ENCODE measurements around the gene DIPK1C.

DIPK1C gene

GRCh38 chr18:74396171-74397169 is 60.6 kb downstream of the DIPK1C start:
- DNase-seq (ENCODE audit: extremely low spot score, insufficient read length, low read depth) (no peak), FAIRE-seq (no peak)

DNA sequence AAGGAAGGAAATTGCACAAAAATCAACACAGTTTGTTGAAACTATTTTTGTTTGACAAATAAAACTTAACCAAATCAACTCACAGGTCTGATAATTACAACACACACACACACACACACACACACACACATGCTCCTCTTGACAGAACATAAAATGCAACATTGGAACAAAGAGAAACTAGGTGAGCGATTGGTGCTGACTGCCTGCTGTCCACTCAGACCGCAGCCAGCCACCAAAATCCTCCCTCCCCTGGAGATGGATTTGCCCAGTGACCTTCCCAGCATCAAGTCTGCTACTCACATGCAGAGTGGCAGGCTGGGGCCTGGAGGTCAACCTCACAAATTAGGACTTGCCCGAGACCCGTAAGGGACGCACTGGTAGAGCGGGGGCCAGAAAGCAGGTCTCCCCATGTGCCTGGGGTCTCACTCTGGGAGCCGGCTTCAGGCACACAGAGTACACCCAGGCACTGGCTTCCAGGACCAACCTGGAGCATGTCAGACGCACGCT is 61.4 kb downstream of the DIPK1C start:
- FAIRE-seq, result no peak
- no peak for DNase-seq (ENCODE audit: extremely low spot score, insufficient read length, low read depth)

GRCh38 chr18:74395006-74395405 is 62.1 kb downstream of the DIPK1C start:
- FAIRE-seq (no peak), DNase-seq (ENCODE audit: extremely low spot score, insufficient read length, low read depth) (no peak)

DNA sequence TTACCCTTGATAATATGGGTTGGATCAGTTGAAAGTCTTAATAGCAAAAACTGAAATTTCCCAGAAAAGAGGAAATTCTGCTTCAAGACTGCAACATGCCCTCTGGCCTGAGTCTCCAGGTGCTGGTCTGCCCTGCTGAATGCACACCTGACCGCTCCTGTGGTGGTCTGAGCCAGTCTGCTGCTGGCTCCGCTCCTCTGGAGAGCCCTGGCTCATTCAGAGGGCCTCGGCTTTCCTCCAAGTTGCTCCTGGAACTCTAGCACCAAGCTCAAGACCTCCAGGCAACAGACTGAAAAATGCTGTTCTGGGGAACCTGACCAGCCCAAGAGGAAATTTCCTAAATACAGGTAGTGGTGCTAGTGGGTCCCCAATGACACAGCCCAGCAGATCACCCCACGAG is 64.8 kb downstream of the DIPK1C start:
- FAIRE-seq, result no peak
- DNase-seq (ENCODE audit: extremely low spot score, insufficient read length, low read depth), result no peak

GRCh38 chr18:74390900-74391299 is 66.2 kb downstream of the DIPK1C start:
- DNase-seq (ENCODE audit: extremely low spot score, insufficient read length, low read depth) (no peak), FAIRE-seq (no peak)

DNA sequence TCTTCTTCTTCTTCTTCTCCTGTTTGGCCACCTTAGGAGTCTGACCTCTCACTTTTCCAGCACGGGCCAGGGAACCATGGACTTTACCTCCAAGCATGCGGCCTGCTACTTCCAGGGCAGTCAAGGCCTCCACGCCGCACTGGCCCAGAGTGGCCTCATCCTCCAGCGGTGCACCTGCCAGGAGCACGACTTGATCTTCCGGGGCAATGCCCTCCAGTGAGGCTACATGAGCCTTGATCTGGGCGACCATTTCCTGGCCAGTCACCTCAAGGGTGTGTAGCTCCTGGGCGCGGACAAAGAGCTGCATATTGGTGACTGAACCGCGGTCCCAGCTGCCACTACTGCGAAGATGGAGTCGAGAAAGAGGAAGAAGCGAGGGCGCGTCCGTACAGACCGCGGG is 67.1 kb downstream of the DIPK1C start:
- DNase-seq (ENCODE audit: extremely low spot score, insufficient read length, low read depth), result no peak
- FAIRE-seq, result no peak

DNA sequence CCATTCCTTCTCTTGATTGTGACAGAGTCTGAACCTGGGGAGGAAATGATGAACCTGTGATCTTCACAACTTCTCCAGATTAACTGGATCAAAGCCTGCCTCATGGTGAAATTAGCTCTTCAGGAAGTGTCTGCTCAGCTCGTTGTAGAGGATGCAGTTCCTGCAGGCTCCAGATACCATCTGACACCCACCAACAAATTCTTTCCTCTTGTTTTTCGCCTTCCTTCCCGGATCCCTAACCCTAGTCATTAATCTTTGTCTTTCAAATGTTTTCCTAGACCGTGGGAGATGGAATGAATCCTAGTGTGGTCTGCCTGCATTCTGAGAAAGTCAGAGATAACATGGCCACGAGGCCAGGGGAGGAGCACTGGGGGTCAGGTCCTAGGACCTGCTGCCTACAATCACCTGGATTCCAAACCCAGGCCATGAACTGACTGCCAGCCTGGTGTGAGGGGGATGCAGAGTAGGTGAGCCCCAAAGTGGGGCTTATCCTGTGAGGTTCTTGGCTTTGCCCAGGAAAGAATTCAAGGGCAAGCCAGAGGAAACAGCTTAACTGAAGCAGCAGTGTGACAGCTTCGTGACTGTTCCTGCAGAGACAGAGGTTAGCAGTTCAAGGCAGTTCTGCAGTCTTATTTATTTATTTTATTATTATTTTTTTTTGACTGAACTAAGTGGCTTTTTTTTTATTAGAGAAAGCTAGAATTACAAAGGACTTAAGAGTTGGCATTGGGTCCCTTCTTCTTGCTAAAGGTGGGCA is 67.8 kb downstream of the DIPK1C start:
- FAIRE-seq, result no peak
- no peak for DNase-seq (ENCODE audit: extremely low spot score, insufficient read length, low read depth)

DNA sequence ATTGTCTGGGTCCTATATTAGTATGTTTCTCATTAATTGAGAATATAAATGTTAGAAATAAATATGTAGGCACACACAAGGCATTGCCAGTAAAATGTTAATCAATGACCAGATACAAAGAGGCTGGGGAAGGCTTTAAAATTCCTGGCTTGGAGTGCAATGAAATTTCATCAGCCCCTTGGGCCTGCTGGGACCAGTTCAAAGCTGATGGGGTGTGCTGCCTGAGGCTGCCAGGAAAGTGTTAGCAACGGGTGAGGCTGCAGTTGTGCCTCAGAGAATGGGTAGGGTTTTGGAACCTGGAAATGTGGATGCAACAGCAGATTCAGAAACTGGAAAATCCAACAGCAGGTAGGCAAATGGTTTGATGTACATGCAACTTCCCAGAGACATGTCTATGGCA is 68.9 kb downstream of the DIPK1C start:
- no peak for FAIRE-seq
- DNase-seq (ENCODE audit: extremely low spot score, insufficient read length, low read depth), result no peak

- DNase-seq (ENCODE audit: extremely low spot score, insufficient read length, low read depth) (no peak), FAIRE-seq (no peak)
Measured at GRCh38 chr18:74387383-74387782, 69.7 kb downstream of the DIPK1C start.
